HL-60 (cell line): ENCODE data around the gene NLK.

ENCODE experiments used
- CTCF ChIP-seq: IDR thresholded peaks from one replicate; pipeline ENCODE4 v1.5.1; 2011; ENCODE audit warnings: low read length, control low read depth, inconsistent platforms; ENCODE audit not compliant: insufficient read depth
- POLR2AphosphoS5 ChIP-seq: IDR thresholded peaks from 2 replicates; pipeline ENCODE4 v1.6.1; 2012; ENCODE audit warnings: low read depth
- SPI1 ChIP-seq: IDR thresholded peaks from 2 replicates; pipeline ENCODE4 v1.6.1; 2012; ENCODE audit warnings: low read depth, mild to moderate bottlenecking, borderline replicate concordance
- TF ChIP-seq, protein P1 (sequence below): IDR thresholded peaks from 2 replicates; pipeline ENCODE4 v1.6.1; 2012; ENCODE audit warnings: low read depth; ENCODE audit not compliant: insufficient replicate concordance

DNA sequence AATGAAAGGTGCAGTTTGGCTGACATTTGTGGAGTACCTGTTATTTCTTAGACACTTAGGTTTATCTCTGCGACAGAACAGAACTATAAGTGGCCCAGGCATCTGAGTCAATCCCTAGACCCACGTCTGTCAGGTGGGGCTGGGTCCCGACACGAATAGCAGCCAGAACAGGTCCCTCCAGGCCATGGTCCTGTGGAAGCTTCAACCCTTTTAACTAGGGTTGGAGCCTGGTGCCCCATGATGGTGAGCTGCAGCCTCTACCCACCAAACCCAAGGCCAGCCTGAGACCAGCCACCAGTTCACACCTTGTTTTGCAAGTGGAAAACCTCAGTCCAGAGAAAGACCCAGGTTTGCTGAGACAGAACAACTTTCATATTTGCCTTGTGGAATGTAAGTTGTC lies 202.0 kb downstream of the NLK start:
- no peak for TF ChIP-seq CTCF
- TF ChIP-seq POLR2AphosphoS5, result no peak
- no peak for TF ChIP-seq SPI1
- TF ChIP-seq, protein P1, sequence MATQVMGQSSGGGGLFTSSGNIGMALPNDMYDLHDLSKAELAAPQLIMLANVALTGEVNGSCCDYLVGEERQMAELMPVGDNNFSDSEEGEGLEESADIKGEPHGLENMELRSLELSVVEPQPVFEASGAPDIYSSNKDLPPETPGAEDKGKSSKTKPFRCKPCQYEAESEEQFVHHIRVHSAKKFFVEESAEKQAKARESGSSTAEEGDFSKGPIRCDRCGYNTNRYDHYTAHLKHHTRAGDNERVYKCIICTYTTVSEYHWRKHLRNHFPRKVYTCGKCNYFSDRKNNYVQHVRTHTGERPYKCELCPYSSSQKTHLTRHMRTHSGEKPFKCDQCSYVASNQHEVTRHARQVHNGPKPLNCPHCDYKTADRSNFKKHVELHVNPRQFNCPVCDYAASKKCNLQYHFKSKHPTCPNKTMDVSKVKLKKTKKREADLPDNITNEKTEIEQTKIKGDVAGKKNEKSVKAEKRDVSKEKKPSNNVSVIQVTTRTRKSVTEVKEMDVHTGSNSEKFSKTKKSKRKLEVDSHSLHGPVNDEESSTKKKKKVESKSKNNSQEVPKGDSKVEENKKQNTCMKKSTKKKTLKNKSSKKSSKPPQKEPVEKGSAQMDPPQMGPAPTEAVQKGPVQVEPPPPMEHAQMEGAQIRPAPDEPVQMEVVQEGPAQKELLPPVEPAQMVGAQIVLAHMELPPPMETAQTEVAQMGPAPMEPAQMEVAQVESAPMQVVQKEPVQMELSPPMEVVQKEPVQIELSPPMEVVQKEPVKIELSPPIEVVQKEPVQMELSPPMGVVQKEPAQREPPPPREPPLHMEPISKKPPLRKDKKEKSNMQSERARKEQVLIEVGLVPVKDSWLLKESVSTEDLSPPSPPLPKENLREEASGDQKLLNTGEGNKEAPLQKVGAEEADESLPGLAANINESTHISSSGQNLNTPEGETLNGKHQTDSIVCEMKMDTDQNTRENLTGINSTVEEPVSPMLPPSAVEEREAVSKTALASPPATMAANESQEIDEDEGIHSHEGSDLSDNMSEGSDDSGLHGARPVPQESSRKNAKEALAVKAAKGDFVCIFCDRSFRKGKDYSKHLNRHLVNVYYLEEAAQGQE, result no peak
